ENCODE data around the gene IZUMO2. TPM values are rescaled to one million over a fixed set of nuclear protein-coding genes. Genes with fewer than 3 reads are reported as not detected.

Gene IZUMO2
- total RNA-seq, 1 donor, result not detected

GRCh38 chr19:50159078-50159477 lies 4.0 kb downstream of the IZUMO2 start:
- no peak for DNase-seq (ENCODE audit: low read depth)
- TF ChIP-seq CTCF (IDR thresholded peaks at IDR 0.05; ENCODE audit: insufficient read depth, low read depth, low read length), result no peak

GRCh38 chr19:50158577-50158976 lies 4.5 kb downstream of the IZUMO2 start:
- no peak overlapping the region for H3K4me3 ChIP-seq (ENCODE audit: low read depth, low read length)
- TF ChIP-seq CTCF (IDR thresholded peaks at IDR 0.05; ENCODE audit: insufficient read depth, low read depth, low read length), result no peak
- DNase-seq (ENCODE audit: low read depth), result no peak

More at GRCh38 chr19:50159078-50159477, 4.0 kb downstream of the IZUMO2 start:
- no peak overlapping the region for H3K4me3 ChIP-seq (ENCODE audit: low read depth, low read length)

- no peak for TF ChIP-seq CTCF (IDR thresholded peaks at IDR 0.05; ENCODE audit: insufficient read depth, low read depth, low read length)
- H3K4me3 ChIP-seq (ENCODE audit: low read depth, low read length), result no peak overlapping the region
- DNase-seq (ENCODE audit: low read depth), result no peak
Measured at GRCh38 chr19:50155520-50156109, 7.5 kb downstream of the IZUMO2 start.

GRCh38 chr19:50154529-50154928 lies 8.6 kb downstream of the IZUMO2 start:
- TF ChIP-seq CTCF (IDR thresholded peaks at IDR 0.05; ENCODE audit: insufficient read depth, low read depth, low read length), result no peak
- DNase-seq (ENCODE audit: low read depth), result no peak
- no peak overlapping the region for H3K4me3 ChIP-seq (ENCODE audit: low read depth, low read length)

GRCh38 chr19:50152578-50152977 lies 10.5 kb downstream of the IZUMO2 start:
- TF ChIP-seq CTCF (IDR thresholded peaks at IDR 0.05; ENCODE audit: insufficient read depth, low read depth, low read length), result no peak
- H3K4me3 ChIP-seq (ENCODE audit: low read depth, low read length), result no peak overlapping the region
- DNase-seq (ENCODE audit: low read depth), result no peak

- no peak for TF ChIP-seq CTCF (IDR thresholded peaks at IDR 0.05; ENCODE audit: insufficient read depth, low read depth, low read length)
- DNase-seq (ENCODE audit: low read depth), result no peak
- H3K4me3 ChIP-seq (ENCODE audit: low read depth, low read length), result no peak overlapping the region
Measured at GRCh38 chr19:50148528-50148927, 14.6 kb downstream of the IZUMO2 start.

Measured in fibroblast of villous mesenchyme (primary cell).